K562 (cell line): ENCODE results near the gene SPINT3. TPM values are rescaled to one million over a fixed set of nuclear protein-coding genes. Genes with fewer than 3 reads are reported as not detected.

ENCODE experiments used
- ERF ChIP-seq: fragments of 450-650 bp; formaldehyde crosslinking; IDR thresholded peaks from 2 replicates; pipeline ENCODE4 v1.4.0; 2020; ENCODE audit warnings: mild to moderate bottlenecking, mixed read lengths
- GATA2 ChIP-seq: sonication (generic); formaldehyde crosslinking; IDR thresholded peaks from 2 replicates; pipeline ENCODE4 v1.4.0; 2020; ENCODE audit warnings: mild to moderate bottlenecking, missing genetic modification reagents
- MCM3 ChIP-seq: fragments of 450-650 bp; IDR thresholded peaks from 2 replicates; pipeline ENCODE4 v1.6.1; 2016
- PRMT5 ChIP-seq: sonication (generic); formaldehyde crosslinking; IDR thresholded peaks from 2 replicates; pipeline ENCODE4 v1.5.0; 2020; ENCODE audit warnings: missing genetic modification reagents
- USF1 ChIP-seq: sonication (generic); formaldehyde crosslinking; IDR thresholded peaks from 2 replicates; pipeline ENCODE4 v1.9.0; 2022; ENCODE audit warnings: mild to moderate bottlenecking, missing genetic modification reagents
- polyA plus RNA-seq, 8 experiments: library from polyadenylated mRNA; depleted of rRNA in 4 of 8; stranded (reverse) in 5 of 8; unstranded in 3 of 8; fragments of >200 nt; fragmentation: Nextera tagmentation in 2 of 8; fragmentation: Illumina TruSeq in 1 of 8; extraction: Ambion mirVana in 2 of 8; extraction: Trizol in 1 of 8; gene quantifications; 2 replicates each; pipeline versions ENCODE4 v1.2.1 to v1.2.3, GENCODE V29; 2011 to 2014; ENCODE audit warnings: inconsistent platforms in 1 of 8, missing spikeins in 1 of 8
- total RNA-seq, 7 experiments: library from RNA; depleted of rRNA in 6 of 7; stranded (reverse); fragments of >200 nt in 6 of 7; fragmentation: Illumina TruSeq in 2 of 7; extraction: Trizol in 2 of 7; gene quantifications; 2 replicates each; pipeline versions ENCODE4 v1.2.1 to v1.2.3, GENCODE V29; 2011 to 2021; ENCODE audit warnings: low replicate concordance in 1 of 7
- TF ChIP-seq, protein P1 (sequence below), 2 experiments: fragments of 450-650 bp; formaldehyde crosslinking in 1 of 2; IDR thresholded peaks; 2 replicates each; pipeline versions ENCODE4 v1.4.0 to v1.6.1; 2014 to 2020; ENCODE audit warnings: mild to moderate bottlenecking in 2 of 2, borderline replicate concordance in 1 of 2, low read depth in 1 of 2

Gene SPINT3
- total and polyA plus RNA-seq, 9 of the 15 experiments (the other 6 are each of a cell fraction or from before 2014, with no cell fraction given) = not detected

DNA sequence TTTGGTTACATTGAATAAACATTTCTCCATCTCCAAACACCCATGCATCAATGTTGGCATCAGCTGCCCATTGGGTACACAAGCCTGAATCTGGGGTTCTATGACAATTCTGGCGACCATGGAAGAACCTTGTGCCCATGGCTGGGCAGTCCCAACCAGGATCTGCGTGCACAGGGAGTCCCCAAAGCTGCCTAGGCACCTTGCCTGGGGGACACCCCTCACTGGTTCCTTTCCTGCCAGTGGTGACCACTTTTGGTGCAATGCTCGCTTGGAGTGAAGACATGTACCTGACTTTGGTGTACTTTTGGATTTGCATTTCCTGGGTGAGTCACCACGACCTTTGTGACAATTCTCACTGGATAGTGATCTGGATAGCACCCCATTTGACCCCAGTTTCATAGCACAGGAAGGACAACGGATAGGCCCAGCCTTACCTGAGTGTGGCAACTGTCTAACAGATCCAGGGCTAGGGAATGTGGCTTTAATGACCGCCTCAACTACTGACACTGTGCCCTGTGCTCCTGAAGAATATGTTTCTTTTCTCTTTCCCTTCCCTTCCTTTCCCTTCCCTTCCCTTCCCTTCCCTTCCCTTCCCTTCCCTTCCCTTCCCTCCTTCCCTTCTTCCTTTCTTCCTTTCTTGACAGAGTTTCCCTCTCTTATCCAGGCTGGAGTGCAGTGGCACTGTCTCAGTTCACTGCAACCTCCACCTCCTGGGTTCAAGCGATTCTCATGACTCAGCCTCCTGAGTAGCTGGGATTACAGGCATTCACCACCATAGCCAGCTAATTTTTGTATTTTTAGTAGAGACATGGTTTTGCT lies 7.1 kb downstream of the SPINT3 start (continued):
- TF ChIP-seq, protein P1, sequence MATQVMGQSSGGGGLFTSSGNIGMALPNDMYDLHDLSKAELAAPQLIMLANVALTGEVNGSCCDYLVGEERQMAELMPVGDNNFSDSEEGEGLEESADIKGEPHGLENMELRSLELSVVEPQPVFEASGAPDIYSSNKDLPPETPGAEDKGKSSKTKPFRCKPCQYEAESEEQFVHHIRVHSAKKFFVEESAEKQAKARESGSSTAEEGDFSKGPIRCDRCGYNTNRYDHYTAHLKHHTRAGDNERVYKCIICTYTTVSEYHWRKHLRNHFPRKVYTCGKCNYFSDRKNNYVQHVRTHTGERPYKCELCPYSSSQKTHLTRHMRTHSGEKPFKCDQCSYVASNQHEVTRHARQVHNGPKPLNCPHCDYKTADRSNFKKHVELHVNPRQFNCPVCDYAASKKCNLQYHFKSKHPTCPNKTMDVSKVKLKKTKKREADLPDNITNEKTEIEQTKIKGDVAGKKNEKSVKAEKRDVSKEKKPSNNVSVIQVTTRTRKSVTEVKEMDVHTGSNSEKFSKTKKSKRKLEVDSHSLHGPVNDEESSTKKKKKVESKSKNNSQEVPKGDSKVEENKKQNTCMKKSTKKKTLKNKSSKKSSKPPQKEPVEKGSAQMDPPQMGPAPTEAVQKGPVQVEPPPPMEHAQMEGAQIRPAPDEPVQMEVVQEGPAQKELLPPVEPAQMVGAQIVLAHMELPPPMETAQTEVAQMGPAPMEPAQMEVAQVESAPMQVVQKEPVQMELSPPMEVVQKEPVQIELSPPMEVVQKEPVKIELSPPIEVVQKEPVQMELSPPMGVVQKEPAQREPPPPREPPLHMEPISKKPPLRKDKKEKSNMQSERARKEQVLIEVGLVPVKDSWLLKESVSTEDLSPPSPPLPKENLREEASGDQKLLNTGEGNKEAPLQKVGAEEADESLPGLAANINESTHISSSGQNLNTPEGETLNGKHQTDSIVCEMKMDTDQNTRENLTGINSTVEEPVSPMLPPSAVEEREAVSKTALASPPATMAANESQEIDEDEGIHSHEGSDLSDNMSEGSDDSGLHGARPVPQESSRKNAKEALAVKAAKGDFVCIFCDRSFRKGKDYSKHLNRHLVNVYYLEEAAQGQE (IDR thresholded peaks at IDR 0.05; ENCODE audit: borderline replicate concordance) = no peak
- TF ChIP-seq, protein P1 (CRISPR knock-in tag; IDR thresholded peaks at IDR 0.05; ENCODE audit: low read depth) = no peak
- TF ChIP-seq ERF (CRISPR knock-in tag) (no peak), PRMT5 (CRISPR knock-in tag) (no peak), GATA2 (CRISPR knock-in tag) (no peak), MCM3 (no peak), USF1 (no peak)
